Psoas muscle (tissue), 8 donors: ENCODE data around the gene BOC. TPM values are rescaled to one million over a fixed set of nuclear protein-coding genes. Genes with fewer than 3 reads are reported as not detected.

Experiments
- ATAC-seq, 4 donors: fragments of 200-7000 bp; cut with Tn5 transposase; one replicate each; pipeline ENCODE4 v1.9.1; 2020; ENCODE audit warnings: moderate library complexity in 3 of 4, mild to moderate bottlenecking in 2 of 4
- DNase-seq, 2 donors: peaks; one replicate each; pipeline ENCODE4 v3.0.0-alpha.2; 2020
- H3K27ac ChIP-seq: fragments of 200-600 bp; one replicate; pipeline ENCODE4 v1.8.0; 2022
- H3K27me3 ChIP-seq, 3 donors: fragments of 200-600 bp in 1 of 3; one replicate each; pipeline versions ENCODE4 v1.6.1 to v1.8.0; 2013 to 2022; ENCODE audit warnings: low read length in 2 of 3, mild to moderate bottlenecking in 2 of 3, moderate library complexity in 1 of 3; ENCODE audit not compliant: insufficient read depth in 3 of 3
- H3K36me3 ChIP-seq, 2 donors: fragments of 200-600 bp in 1 of 2; one replicate each; pipeline versions ENCODE4 v1.6.1 to v1.8.0; 2013 to 2022; ENCODE audit warnings: low read depth in 1 of 2, mild to moderate bottlenecking in 1 of 2, moderate library complexity in 1 of 2; ENCODE audit not compliant: insufficient read depth in 1 of 2
- H3K4me1 ChIP-seq: fragments of 200-600 bp; one replicate; pipeline ENCODE4 v1.8.0; 2022
- H3K4me3 ChIP-seq: fragments of 200-600 bp; one replicate; pipeline ENCODE4 v1.8.0; 2022; ENCODE audit warnings: mild to moderate bottlenecking
- H3K9me3 ChIP-seq: fragments of 200-600 bp; one replicate; pipeline ENCODE4 v1.8.0; 2022
- CTCF ChIP-seq: fragments of 200-600 bp; IDR thresholded peaks from one replicate; pipeline ENCODE4 v1.8.0; 2022; ENCODE audit warnings: antibody characterized with exemption
- WGBS, 3 donors: extraction: QIAGEN DNeasy Blood & Tissue Kit; methylation state at CpG; one replicate each; pipeline versions ENCODE4 v1.1.6 to v1.1.7; 2013; 5-methylcytosine and 5-hydroxymethylcytosine counted together
- intact Hi-C, 2 donors: fragments of 100-400 bp; cut with DNase I; formaldehyde crosslinking; loops; one replicate each; pipeline versions ENCODE4 v1.11.0 to v1.14.2; 2022
- polyA plus RNA-seq, 3 donors: library from polyadenylated mRNA; stranded (reverse); fragments of 200-250 nt; gene quantifications; one replicate each; pipeline ENCODE4 v1.2.3, GENCODE V29; 2013
- total RNA-seq, 4 donors: library from RNA; stranded (reverse); fragmentation: NEBNext Ultra II Directional in 2 of 4; extraction: Animal tissue kit (Norgen Biotek cat#: 25700) in 2 of 4; gene quantifications; one replicate each; pipeline versions ENCODE4 v1.2.1 to v1.2.4, GENCODE V29; 2021 to 2023
- donor health status: healthy with polysubstance abuse.
- donor health status: DM: no; HTN: no; CAD: no; lungs with moderate emphysema.
- donor health status: Bipolar disorder and iron deficiency.
- donor health status: healthy.
- donor health status: DM: yes; HTN: yes; CAD: no.
- donor health status: DM: no; HTN: no; CAD: no.
- donor health status: DM: no; HTN: no; CAD: no.
- donor health status: DM: yes; HTN: yes; CAD: no.

BOC gene
- total and polyA plus RNA-seq, 7 donors = 1.1 to 15.4 (median 3.8) TPM

DNA sequence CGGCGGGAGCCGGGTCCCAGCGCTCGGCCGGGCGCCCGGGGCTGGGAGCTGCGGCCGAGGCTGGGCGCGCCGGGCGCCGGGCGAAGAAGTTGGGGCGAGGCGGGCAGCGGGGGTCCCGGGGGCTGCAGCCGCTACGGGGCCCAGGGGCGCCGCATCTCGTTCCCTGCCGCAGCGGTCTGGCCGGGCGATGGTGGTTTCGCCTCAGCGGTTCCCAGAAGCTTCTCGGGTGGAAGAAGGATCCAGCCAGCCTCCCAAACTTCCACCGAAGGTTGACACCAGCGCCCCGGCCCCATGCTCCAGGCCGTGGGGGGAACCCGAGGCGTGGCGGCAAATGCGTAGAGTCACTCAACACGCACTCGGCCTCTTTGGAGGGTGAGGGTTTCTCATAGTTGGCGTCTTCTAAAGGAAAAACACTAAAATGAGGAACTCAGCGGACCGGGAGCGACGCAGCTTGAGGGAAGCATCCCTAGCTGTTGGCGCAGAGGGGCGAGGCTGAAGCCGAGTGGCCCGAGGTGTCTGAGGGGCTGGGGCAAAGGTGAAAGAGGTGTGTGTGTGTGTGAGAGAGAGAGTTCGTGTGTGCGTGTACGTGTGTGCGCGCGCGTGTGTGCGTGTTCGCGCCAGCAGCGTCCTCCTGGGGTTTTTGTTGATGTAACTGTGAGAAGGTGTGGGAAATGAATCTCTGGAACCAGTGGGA is 940 bp downstream of the BOC start:
- Histone ChIP-seq H3K27ac (peak overlapping the region; percentile 48), H3K27me3 (peaks cover 0 to 53% (median 11%) of the 10 kb centered on the region in 3 donors), H3K4me3 (peak overlapping the region; percentile 70), H3K36me3 (peaks cover 0 to 2% of the 10 kb centered on the region in 2 donors), H3K9me3 (no peaks in the 10 kb centered on the region), H3K4me1 (no peaks in the 10 kb centered on the region)
- 0 to 1% (median 1%) methylated on average over 40 to 62 of the region's 62 CpGs for WGBS, 3 donors
- intact Hi-C loops = loop anchor here in 1 of 2 donors (5.0 kb wide), 1 partner anchor 45 kb away; no protein-coding TSS in a partner anchor
- TF ChIP-seq CTCF = no peak
- ATAC-seq (peak; percentile 35 to 62 (median 48)), DNase-seq (peak; percentile 36 to 73)

- Histone ChIP-seq H3K4me1 (no peaks in the 10 kb centered on the region), H3K36me3 (peaks cover 0 to 2% of the 10 kb centered on the region in 2 donors), H3K27me3 (peaks cover 0 to 53% (median 11%) of the 10 kb centered on the region in 3 donors), H3K9me3 (no peaks in the 10 kb centered on the region), H3K4me3 (peak overlapping the region; percentile 70), H3K27ac (peak overlapping the region; percentile 48)
- intact Hi-C loops = loop anchor here in 1 of 2 donors (5.0 kb wide), 1 partner anchor 46 kb away; no protein-coding TSS in a partner anchor
- DNase-seq (no peak), ATAC-seq (no peak)
- TF ChIP-seq CTCF = no peak
- WGBS, 3 donors = 21 to 32% (median 23%) methylated on average over 5 of the region's 5 CpGs
Observed at GRCh38 chr3:113212844-113213375, 1.6 kb downstream of the BOC start.

GRCh38 chr3:113213896-113214587 is 2.7 kb downstream of the BOC start:
- no peak overlapping the region for H3K27ac ChIP-seq
- H3K9me3 ChIP-seq = no peaks in the 10 kb centered on the region
- H3K4me3 ChIP-seq = peak overlapping the region; percentile 70
- WGBS, 3 donors = 65 to 79% (median 70%) methylated on average over 7 of the region's 7 CpGs
- ATAC-seq (no peak), DNase-seq (no peak)
- intact Hi-C loops = loop anchor here in 1 of 2 donors (5.0 kb wide), 1 partner anchor 47 kb away; no protein-coding TSS in a partner anchor
- peaks cover 0 to 51% (median 11%) of the 10 kb centered on the region in 3 donors for H3K27me3 ChIP-seq
- H3K4me1 ChIP-seq = no peaks in the 10 kb centered on the region
- H3K36me3 ChIP-seq = peaks cover 0 to 2% of the 10 kb centered on the region in 2 donors
- TF ChIP-seq CTCF = no peak

DNA sequence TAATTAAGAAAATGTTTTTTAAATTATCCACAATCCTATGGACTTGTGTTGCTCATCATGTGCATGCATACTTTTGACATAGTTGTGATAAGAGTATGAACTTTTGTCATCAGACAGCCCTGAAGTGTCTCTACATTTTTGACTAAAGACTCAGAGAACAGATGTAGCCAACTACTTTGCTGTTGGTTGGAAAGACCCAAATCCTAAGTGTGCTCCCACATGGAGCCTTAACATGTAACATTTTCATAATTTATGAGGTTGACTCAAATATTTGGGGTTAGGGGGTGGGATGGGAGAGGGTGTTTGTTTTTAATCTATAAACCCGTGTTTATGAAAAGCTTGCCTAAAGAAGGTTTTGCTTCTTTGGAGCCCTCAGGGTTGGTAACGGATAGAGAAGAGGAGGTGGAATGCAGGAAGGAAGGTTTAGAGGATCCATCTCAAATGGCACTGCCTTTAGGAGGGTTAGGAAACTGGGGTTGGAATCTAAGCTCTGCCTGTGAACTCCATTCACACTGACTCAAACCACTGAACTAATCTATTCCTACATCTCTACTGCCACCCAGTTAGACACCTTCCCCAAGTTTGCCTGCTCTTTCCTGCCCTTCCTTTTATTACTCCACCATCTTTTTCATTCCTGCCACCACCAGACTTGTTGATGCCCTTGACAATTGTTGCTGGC is 3.7 kb downstream of the BOC start:
- intact Hi-C loops = loop anchor here in 1 of 2 donors (5.0 kb wide), 2 partner anchors 48 to 52 kb away; no protein-coding TSS in a partner anchor
- Histone ChIP-seq H3K4me1 (no peaks in the 10 kb centered on the region), H3K27ac (no peak overlapping the region), H3K4me3 (no peak overlapping the region), H3K9me3 (no peaks in the 10 kb centered on the region), H3K36me3 (peaks cover 0 to 2% of the 10 kb centered on the region in 2 donors), H3K27me3 (peaks cover 0 to 47% (median 11%) of the 10 kb centered on the region in 3 donors)
- no peak for TF ChIP-seq CTCF
- 79 to 85% (median 85%) methylated on average over 2 of the region's 2 CpGs for WGBS, 3 donors
- DNase-seq (no peak), ATAC-seq (no peak)
